Vagina (tissue), 2 donors: Measurements from ENCODE around the gene ABTB2.

ENCODE experiments used
- CTCF ChIP-seq, 3 experiments: fragments of 450-650 bp in 2 of 3; fragments of 200-600 bp in 1 of 3; sonication (generic) in 1 of 3; IDR thresholded peaks; one replicate each; pipeline ENCODE4 v1.5.1; 2017 to 2019; ENCODE audit warnings: antibody characterized with exemption in 3 of 3, mild to moderate bottlenecking in 2 of 3, moderate library complexity in 2 of 3
- POLR2A ChIP-seq, 2 donors: fragments of 450-650 bp; IDR thresholded peaks; one replicate each; pipeline ENCODE4 v1.6.1; 2017; ENCODE audit warnings: antibody characterized with exemption in 2 of 2, mild to moderate bottlenecking in 2 of 2, moderate library complexity in 2 of 2
- POLR2AphosphoS5 ChIP-seq, 2 donors: sonication (generic); formaldehyde crosslinking; IDR thresholded peaks; one replicate each; pipeline ENCODE4 v1.9.0; 2017; ENCODE audit warnings: antibody characterized with exemption in 2 of 2, mild to moderate bottlenecking in 2 of 2, low read depth in 1 of 2; ENCODE audit not compliant: insufficient read depth in 1 of 2

- TF ChIP-seq POLR2AphosphoS5 (IDR thresholded peaks at IDR 0.05; ENCODE audit: insufficient read depth in 1 of 2, low read depth in 1 of 2) (no peak), CTCF (IDR thresholded peaks at IDR 0.05) (no peak), POLR2A (IDR thresholded peaks at IDR 0.05) (no peak)
Measured at GRCh38 chr11:34252651-34253050, 105.2 kb downstream of the ABTB2 start.
